Measurements from ENCODE around the gene IRAK1.
"Not testable (repeated sequence)": the region's sequence is repeated elsewhere in the genome, so short reads cannot be mapped to it uniquely, and the experiment has no call there.

IRAK1 gene

DNA sequence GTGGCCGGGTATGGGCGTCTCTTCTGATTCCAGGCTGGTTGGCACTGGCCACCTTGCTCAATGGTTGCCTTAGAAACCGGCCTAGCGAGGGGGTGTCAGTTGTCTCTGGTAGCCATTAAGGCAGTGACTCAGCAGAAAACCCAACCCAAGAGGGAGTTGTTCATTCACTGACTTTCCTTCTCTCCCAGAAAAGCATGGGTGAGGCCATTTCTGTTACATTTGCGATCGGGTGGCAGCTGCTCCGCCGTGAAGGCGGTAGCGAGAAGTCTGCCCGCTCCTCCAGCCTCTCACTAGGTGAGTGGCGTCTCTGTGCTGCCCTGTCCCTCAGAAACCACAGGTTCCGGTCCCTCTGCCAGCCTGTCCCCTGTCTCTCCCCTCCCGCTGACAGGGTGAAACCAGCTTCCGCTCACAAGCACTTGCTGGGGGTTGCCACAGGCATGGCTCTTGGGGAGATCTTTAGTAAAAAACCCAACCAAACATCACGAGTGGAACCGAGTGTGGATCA is 17.4 kb downstream of the IRAK1 start:
- in situ Hi-C loops (cut with MboI; ENCODE audit: low sequenced_read_pairs): no loop called here

DNA sequence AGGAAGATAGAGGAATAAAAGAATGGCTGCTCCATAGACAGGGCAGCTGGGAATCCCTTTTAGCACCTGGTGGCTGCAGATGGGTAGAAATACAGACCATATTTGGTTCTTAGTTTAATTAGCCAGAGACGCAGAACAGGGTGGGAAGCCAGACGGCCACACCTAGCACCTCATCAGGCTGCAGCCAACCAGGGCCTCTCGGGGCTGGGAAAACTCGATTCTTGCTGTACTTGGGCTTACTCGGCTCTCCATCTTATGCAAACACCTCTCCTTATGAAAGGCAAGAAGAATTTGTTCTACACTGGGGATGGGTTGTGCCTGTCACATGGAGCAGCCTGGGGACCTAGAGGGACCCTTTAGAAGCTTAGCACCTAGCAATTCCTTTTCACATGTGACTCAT is 19.7 kb downstream of the IRAK1 start:
- in situ Hi-C loops (cut with MboI; ENCODE audit: low sequenced_read_pairs): no loop called here

DNA sequence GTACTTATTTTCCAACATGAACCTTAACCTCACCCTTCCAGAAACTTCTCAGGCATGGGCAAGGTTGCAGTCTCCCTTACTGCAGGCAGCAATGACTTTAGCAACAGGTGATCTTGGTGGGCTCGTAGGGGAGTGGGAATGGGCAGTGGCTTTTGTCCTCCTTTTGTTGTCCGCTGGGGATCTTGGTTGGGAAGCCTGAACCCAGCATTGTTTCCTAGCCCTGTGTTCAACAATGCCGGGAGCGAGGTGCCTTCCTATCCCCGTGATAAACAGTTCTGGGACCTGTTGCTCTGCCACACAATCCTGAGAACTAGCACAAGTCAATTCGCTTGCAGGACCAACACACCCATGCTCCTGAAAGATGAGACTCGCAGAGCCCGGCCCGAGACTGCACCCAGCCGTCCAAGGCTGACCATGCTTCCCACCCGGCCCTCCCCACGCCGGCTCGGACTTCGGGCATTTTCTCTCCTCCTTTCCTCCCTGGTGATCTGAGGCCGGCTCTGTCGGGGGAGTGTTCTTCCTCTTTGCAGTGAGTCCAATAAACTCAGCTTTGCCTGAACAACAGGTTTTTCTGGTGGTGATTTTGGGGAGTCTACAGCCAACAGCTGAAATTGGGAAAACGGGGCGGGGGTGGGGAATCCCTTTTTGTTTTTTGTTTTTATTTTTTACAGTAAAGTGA is 20.2 kb downstream of the IRAK1 start:
- in situ Hi-C loops (cut with MboI; ENCODE audit: low sequenced_read_pairs): no loop called here

DNA sequence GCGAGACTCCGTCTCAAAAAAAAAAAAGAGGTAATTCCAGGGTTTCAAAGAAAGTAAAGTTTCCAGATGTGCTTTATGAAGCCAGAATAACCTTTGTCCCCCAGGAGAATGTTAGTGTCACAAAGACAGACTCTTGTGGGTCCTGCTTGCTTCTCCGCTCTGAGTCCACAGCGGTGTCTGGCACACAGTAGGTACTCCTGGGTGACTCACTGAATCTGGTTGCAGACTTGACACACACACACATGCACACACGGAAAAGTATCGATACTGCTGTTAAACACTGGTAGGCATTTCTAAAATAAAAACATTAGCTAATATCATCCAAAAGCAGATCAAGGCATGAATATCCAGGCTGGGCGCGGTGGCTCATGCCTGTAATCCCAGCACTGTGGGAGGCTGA is 24.2 kb downstream of the IRAK1 start:
- in situ Hi-C loops (cut with MboI; ENCODE audit: low sequenced_read_pairs): no loop called here

DNA sequence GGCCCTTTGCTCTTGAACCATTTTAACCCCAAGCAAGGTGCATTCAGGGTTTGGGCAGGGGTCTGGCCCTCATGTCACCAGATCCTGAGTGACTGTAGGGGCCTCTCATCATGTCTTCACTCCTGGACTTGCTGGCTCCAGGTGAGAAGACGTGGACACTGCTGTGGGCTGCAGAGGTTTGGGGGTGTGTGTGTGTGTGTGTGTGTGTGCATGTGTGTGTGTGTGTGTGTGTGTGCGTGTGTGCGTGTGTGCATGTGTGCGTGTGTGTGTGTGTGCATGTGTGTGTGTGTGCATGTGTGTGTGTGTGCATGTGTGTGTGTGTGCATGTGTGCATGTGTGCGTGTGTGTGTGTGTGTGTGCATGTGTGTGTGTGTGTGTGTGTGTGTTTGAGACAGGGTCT is 25.3 kb downstream of the IRAK1 start:
- in situ Hi-C loops (cut with MboI; ENCODE audit: low sequenced_read_pairs): not testable (repeated sequence)

DNA sequence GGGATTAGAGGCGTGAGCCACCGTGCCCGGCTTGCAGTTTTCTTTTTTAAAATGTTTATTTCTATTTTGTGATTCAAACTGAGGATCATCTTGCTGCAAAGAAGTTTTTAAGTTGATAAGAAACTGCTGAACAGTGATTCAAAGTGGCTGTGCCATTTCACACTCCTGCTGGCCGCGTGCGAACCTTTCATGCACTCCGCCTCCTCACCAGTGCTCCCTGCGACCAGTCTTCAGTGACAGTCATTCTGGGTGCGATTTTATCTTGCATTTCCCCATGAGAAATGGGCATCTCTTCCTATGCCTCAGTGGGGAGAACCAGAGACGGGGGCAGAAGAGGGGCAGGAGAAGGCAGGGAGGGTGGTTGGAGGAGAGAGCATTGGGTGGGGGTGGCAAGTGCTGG is 25.7 kb downstream of the IRAK1 start:
- in situ Hi-C loops (cut with MboI; ENCODE audit: low sequenced_read_pairs): no loop called here

DNA sequence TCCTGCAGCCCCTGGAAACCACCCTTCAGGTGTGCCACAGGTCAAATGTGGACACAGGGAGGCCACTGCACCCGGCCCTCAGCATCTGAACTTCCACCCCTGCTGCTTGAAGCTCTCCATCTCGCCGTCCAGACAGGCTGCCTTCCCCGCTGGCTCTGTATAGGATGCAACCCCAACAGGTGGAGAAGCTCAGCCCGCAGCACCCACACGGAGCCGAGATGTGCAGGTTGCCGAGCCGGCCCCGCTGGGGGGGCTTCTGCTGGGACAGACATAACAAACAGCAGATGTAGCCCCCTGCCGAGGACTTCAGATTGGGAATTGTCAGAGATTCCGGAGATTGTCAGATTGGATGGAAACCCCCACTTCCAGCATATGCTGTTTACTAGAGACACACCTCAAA is 26.6 kb downstream of the IRAK1 start:
- in situ Hi-C loops (cut with MboI; ENCODE audit: low sequenced_read_pairs): no loop called here

DNA sequence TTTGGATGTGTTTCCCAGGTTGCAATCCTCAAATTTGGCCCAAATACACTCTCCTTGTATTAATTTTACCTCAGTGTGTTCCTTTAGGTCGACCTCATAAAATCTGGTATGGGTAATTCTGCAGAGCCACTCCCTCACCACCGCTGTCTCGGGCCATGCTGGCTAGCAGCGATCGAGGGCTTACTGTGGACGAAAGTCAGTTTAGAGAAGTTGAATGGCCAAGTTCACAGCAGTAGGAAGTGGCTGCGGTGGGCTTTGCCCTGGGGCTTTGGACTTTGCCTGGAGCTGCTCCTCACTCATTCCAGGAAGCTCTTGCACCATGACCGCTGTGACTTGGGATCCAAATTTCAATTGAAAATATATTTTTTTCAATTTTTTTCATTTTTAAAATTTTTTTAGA is 27.5 kb downstream of the IRAK1 start:
- in situ Hi-C loops (cut with MboI; ENCODE audit: low sequenced_read_pairs): no loop called here

DNA sequence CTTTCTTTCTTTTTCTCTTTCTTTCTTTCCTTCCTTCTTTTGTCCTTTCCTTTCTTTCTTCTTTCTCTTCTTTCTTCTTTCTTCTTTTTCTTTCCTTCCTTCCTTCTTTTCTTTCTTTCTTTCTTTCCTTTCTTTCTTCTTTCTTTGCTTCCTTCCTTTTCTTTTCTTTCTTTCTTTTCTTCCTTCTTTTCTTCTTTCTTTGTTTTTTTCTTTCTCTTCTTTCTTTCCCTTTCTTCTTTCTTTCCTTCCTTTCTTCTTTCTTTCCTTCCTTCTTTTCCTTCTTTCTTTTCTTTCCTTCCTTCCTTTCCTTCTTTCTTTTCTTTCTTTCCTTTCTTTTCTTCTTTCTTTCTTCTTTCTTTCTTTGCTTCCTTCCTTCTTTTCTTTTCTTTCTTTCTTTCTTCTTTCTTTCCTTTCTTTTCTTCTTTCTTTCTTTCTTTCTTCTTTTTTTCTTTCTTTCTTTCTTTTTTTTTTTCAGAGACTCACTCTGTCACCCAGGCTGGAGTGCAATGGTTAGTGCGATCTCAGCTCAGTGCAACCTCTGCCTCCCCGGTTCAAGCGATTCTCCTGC is 28.6 kb downstream of the IRAK1 start:
- in situ Hi-C loops (cut with MboI; ENCODE audit: low sequenced_read_pairs): no loop called here

DNA sequence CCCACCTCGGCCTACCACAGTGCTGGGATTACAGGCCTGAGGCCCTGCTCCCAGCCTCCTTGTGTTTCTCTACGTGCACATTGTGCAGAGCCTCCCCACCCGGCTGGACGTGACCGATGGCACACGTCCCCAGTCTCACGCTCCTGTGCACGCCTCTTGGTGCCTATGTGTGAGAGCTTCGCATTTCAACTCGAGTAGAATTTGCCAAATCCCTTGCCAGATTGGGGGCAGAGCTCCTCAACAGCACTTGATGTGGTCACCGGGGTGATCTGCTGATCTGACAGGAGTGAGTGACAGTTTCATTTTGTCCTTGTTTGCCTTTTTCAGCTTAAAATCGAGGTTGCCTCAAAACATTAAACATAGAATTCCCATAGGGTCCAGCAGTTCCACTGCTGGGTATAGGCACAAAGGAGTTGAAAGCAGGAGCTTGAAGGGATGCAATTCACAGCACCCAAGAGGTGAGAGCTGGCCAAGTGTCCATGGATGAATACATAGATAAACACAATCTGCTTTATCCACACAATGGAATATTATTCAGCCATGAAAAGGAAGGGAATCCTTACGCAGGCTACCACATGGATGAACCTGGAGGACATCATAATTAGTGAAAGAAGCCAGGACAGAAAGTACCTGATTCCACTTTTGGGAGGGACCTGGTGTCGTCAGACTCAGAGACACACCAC is 29.6 kb downstream of the IRAK1 start:
- in situ Hi-C loops (cut with MboI; ENCODE audit: low sequenced_read_pairs): no loop called here

DNA sequence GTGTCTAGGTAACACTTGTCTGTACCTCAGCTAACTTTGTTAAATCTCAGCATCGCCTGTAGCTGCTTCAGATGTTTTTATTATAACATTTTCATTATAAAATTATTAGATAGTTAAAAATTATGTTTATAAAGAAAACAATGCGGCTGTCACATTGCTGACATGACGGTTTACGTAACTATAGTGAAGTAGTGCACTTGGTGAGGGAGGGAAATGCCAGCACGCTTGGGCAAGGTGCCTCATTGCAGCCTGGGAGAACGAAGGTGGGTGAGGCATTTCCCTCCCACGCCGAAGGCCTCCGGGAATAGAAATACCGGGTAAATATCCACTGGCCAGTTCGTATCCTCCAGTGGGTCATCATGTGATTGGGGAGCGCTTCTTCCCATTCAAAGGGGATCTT is 31.2 kb downstream of the IRAK1 start:
- in situ Hi-C loops (cut with MboI; ENCODE audit: low sequenced_read_pairs): no loop called here

DNA sequence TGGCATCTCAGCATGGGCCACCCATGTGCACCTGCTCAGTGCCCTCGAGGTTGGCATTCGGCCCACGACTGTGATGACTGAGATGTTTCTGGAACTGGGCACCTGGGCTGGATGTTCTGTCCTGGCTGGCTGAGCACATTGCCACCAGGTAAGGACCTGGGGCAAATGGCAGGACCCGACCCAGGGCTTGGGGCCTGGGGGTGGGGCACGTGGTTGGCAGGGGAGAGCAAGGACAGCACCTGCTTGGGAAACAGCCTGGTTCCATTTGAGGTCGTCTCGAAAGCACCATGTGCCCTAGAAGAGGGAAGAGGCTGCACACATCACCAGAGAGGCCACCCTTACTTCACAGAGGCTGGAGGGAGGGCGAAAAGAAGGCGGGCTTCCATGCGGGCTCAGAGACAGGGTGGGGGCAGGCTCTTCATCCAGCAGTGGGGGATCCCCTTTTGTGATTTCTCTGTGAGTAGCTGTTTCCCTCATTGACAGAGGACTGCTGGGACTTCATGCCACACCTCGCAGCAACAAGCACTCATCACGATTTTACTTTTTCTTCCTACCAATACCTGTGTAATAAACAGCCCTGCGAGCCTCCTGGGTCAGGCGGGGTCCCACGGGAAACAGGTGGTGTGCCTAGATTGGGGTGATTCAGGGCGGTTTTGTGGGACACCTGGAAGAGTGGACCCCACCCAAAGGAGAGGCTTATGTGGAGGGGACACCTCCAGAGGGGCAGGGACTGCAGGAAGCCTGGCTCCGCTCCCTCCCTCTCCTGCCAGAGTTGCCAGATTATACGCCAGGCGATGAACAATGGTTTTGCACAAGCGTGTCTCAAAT is 35.1 kb downstream of the IRAK1 start:
- in situ Hi-C loops (cut with MboI; ENCODE audit: low sequenced_read_pairs): no loop called here

DNA sequence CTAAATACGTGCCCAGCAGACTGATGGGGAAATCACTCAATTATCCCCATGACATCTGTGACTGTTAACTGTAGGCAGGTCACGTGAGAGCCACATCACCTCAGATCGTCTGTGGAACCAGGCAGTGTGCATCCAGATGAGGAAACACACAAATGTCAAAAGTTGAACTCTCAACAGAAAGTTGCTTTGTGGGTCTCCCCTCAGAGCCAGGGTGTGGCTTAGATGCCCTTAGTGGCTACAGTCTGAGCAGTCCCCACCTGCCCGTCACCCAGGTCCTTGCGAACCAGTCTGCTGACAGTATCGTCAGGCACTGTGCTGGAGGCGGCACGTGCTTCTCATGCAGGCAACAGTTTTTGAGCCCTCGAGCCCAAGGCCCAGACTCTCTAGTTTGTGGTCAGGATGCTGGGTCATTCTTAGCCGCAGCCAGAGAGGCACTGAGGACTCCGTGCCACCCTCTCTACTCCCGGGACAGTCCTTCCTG is 36.3 kb downstream of the IRAK1 start:
- in situ Hi-C loops (cut with MboI; ENCODE audit: low sequenced_read_pairs): no loop called here

DNA sequence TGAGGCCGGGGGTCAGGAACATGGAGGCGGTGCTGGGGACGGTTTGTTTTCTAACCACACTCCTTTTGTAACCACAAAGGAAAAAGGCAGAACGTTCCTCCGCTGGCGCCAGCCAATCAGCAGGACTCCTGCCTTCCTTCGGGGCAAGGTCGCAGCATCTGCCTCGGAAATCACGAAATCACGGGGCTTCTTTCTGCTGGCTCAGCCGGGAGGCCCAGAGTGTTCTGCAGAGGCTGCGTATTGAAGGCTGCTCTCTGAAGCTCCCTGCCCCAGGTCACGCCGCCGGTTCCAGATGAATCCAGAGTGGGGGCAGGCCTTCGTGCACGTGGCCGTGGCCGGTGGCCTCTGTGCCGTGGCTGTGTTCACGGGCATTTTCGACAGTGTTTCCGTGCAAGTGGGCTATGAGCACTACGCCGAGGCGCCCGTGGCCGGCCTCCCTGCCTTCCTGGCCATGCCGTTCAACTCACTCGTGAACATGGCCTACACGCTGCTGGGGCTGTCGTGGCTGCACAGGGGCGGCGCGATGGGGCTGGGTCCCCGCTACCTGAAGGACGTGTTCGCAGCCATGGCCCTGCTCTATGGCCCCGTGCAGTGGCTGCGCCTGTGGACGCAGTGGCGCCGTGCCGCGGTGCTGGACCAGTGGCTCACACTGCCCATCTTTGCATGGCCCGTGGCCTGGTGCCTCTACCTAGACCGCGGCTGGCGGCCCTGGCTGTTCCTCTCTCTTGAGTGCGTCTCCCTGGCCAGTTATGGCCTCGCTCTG is 37.8 kb downstream of the IRAK1 start:
- in situ Hi-C loops (cut with MboI; ENCODE audit: low sequenced_read_pairs): no loop called here

DNA sequence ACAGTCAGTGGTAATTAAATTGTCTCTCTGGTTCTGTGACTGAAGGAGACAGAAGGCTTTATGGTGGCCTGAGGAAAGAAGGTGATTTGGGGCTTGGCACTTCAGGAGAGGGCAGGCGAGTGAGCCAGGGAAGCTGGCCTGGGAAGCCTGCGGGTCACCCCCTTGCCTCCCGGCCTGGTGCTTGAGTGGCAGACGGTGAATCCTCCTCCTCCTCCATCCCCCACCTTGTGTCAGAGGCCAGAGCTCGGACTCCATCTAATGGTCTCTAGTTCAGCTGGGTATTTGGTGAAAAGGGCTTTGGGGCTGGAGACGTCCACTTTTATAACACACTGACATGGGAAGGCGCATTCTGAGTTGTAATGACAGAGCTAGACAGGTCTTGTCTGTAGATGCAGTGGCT is 38.5 kb downstream of the IRAK1 start:
- in situ Hi-C loops (cut with MboI; ENCODE audit: low sequenced_read_pairs): no loop called here

DNA sequence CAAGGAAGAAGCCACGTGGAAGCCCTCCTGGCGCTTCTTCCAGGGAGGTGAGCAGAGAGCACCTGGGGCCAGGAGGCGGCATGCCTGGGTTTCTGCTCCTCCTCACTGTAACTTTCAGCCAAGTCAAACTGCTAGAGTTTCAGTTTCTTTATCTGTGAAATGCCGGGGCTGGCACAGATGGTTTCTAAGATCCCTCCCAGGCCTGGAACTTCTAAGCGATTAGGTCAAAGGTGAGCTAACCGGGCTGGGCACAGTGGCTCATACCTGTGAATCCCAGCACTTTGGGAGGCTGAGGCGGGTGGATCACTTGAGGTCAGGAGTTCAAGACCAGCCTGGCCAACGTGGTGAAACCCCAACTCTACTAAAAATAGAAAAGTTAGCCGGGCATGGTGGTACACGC is 39.3 kb downstream of the IRAK1 start:
- in situ Hi-C loops (cut with MboI; ENCODE audit: low sequenced_read_pairs): not testable (repeated sequence)

DNA sequence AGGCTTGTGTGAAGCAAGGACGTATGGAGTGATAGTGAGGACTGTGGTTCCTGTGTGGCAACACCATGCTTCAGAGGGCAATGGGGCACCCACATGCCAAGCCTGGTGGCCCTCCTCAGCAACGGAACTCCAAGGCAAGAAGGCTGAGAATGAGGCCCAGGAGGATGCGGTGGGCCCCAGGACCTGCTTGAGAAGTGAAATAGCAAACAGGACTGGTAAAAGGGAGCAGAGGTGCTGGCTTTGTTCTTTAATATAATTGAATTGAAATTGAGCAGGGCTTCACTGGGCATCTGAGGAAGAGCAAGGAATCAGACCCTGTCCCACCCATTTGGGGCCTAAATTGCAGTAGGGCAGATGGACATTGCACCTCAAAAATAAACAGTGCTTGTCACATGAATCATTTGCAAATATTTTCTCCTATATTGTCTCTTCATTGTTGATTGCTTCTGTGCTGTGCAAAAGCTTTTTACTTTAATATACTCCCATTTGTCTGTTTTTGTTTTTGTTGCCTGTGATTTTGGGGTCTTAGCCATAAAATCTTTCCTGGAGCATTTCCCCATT is 44.9 kb downstream of the IRAK1 start:
- in situ Hi-C loops (cut with MboI; ENCODE audit: low sequenced_read_pairs): no loop called here

DNA sequence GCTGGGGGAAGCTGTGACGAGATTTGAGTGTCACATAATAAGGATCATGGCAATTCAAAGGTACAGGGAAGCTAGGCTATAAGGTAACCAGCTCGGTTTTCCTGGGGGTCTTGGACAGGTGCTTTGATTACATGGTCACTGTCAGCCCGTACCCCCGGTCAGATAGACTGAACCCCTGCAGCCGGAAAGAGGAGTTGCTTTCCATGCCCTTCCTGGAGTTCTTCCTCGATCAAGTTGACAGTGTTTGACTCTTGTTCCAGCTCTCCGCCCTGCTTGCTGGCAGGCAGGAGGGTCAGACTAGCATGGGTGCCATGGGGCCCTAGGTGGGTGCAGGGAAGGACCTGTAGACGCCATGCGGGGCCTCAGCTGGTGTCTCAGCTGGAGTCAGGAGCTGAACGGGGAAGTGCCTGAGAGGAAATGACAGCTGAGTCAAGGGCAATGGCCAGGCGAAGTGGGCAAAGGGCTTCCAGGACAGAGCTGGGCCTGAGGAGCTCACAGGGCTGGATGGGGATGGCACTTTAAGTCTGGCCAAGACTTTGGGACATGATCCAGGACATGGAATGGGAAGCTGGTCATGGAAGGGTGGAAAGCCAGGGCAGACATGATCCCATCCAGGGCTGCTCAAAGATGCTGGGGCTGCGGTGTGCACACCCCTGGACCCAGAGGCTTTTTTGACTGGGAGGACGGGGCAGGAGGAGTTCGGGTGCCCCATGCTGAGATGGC is 45.5 kb downstream of the IRAK1 start:
- in situ Hi-C loops (cut with MboI; ENCODE audit: low sequenced_read_pairs): no loop called here

DNA sequence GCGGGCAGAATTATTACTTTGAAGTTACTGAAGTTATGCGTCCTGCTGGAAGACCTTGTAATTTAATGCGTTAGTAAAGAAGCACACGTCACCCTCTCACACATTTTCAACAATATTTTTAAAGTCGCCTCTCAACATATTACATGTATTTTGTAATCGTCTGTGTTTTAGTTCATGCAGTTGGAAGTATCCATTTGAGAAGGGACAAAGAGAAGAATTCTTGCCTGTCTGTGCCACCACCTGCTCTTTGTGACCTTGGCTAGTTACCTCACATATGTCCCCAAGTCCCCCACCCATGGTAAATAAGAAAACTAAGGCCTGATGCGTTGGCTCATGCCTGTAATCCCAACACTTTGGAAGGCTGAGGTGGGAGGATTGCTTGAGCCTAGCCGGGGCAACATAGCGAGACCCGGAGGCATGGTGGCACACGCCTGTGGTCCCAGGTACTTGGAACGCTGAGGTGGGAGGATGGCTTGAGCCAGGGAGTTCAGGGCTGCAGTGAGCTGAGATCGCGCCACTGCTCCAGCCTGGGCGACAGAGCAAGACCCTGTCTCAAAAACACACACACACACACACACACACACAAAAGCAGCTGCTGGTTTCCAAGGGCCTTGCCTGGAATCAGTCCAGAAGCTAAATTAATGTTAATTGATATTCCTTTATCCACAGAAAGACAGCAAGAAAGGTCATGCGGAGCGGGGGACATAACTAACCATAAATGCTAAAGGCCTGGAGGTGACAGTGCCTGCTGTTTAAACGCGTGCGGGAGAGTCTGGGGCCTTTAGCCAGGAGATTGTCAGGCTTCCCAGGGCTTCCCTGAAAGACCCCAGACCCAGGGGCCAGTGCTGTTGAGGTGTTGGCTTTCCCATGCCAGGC is 46.3 kb downstream of the IRAK1 start:
- in situ Hi-C loops (cut with MboI; ENCODE audit: low sequenced_read_pairs): no loop called here
